ENCODE measurements around the gene ISCA1.

The ISCA1 gene

GRCh38 chr9:86217076-86217755 lies 65.1 kb downstream of the ISCA1 start:
- no peak for DNase-seq

Measured in inflammatory macrophage treated with lipopolysaccharide for 4 hours (primary cell).